HEK293 (cell line): ENCODE data around the gene GNAS.

Experiments
- CTCF ChIP-seq: fragments of 450-650 bp; formaldehyde crosslinking; IDR thresholded peaks from 2 replicates; pipeline ENCODE4 v1.5.1; 2016; ENCODE audit warnings: missing biosample characterization, missing genetic modification characterization
- PRDM1 ChIP-seq: fragments of 450-650 bp; formaldehyde crosslinking; IDR thresholded peaks from 2 replicates; pipeline ENCODE4; 2016; ENCODE audit warnings: missing biosample characterization, missing genetic modification characterization
- ZNF132 ChIP-seq: fragments of 450-650 bp; formaldehyde crosslinking; IDR thresholded peaks from 2 replicates; pipeline ENCODE4 v1.5.1; 2017; ENCODE audit warnings: missing biosample characterization, missing genetic modification characterization, borderline replicate concordance

DNA sequence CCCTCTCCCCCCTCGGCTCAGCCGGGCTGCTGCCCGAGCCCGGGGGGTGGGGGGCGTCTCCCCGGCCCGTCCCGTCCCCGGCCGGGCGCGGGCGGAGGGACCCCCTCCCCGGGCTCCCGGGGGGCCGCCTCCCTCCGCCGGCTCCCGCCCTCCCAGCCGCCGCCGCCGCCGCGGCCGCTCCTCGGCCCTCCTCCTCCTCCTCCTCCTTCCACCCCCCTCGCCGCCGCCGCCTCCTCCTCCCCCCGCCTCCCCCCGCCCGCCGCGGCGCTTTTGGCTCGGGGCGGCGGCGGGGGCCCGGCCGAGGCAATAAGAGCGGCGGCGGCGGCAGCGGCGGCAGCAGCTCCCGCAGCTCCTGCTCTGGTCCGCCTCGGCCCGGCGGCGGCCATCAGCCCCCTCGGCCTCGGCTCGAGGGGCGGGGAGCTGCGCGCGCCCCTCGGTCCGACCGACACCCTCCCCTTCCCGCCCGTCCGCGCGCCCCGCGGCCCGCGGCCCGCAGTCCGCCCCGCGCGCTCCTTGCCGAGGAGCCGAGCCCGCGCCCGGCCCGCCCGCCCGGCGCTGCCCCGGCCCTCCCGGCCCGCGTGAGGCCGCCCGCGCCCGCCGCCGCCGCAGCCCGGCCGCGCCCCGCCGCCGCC, 38.7 kb downstream of the GNAS start:
- no peak for TF ChIP-seq ZNF132
- no peak for TF ChIP-seq CTCF (tag by site-specific recombination)
- no peak for TF ChIP-seq PRDM1 (tag by site-specific recombination)
